ENCODE results near the gene GTF2A1L. TPM values are rescaled to one million over a fixed set of nuclear protein-coding genes. Genes with fewer than 3 reads are reported as not detected.

GTF2A1L gene
- total and polyA plus RNA-seq, 2 donors (not counting 3 experiments of a cell fraction or from before 2014, with no cell fraction given), result 0.46 TPM; not detected in 1

DNA sequence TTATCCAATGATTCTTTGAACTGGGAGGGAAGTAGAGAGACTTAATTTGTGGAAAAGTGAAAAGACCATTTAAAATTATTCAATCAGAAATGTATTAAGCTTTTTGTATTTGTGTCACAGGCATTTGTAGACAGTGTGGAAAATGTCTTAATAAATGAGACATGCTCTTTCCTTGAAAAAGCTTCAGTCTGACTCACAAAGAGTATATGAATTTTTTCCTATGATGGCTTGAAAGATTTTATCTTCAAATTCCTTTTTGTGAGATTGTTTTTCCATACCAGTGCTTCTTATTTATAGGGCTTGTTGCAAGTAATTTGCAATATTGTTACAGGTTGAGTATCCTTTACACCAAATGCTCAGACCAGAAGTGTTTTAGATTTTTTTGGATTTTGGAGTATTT is 48.2 kb upstream of the GTF2A1L start:
- Histone ChIP-seq H3K79me2 (ENCODE audit: control insufficient read depth, insufficient read depth, low read length) (no peaks in the 10 kb centered on the region), H3K4me3 (replicated peaks in 1 of 3; ENCODE audit: insufficient read depth in 1 of 3, low read depth in 1 of 3, low read length in 3 of 3) (no peak overlapping the region), H3K27me3 (ENCODE audit: control insufficient read depth in 2 of 2, insufficient read depth in 2 of 2, low read length in 2 of 2) (no peaks in the 10 kb centered on the region), H3K9ac (replicated peaks; ENCODE audit: extremely low read depth, insufficient read depth, low read length) (no peak overlapping the region), H3K36me3 (ENCODE audit: control insufficient read depth in 2 of 2, extremely low read depth in 1 of 2, insufficient read depth in 2 of 2, low read length in 2 of 2) (no peaks in the 10 kb centered on the region), H3K27ac (ENCODE audit: insufficient read depth, low read depth, low read length) (no peak overlapping the region), H4K20me1 (replicated peaks; ENCODE audit: control insufficient read depth, extremely low read depth, insufficient read depth, low read length) (no peaks in the 10 kb centered on the region), H2AFZ (ENCODE audit: low read depth, low read length) (no peak overlapping the region), H3K4me2 (ENCODE audit: insufficient read depth, low read length) (no peak overlapping the region), H3K4me1 (ENCODE audit: control insufficient read depth, extremely low read depth, insufficient read depth, low read length) (no peaks in the 10 kb centered on the region), H3K9me3 (replicated peaks; ENCODE audit: control insufficient read depth, insufficient read depth, low read length) (no peaks in the 10 kb centered on the region), H3K9me1 (replicated peaks; ENCODE audit: control insufficient read depth, extremely low read depth, insufficient read depth, low read length) (no peaks in the 10 kb centered on the region)
- DNase-seq (ENCODE audit: low read depth, low spot score), result peak; percentile 18
- FAIRE-seq, result peak; percentile 44
- intact Hi-C loops (cut with micrococcal nuclease) (no loop called here), dilution Hi-C loops (cut with MboI; ENCODE audit: extremely low pct_ligation_motif_present, low sequenced_read_pairs) (no loop called here)
- ChIA-PET POLR2A (no interaction called here), CTCF (no interaction called here)
- BruUV-seq (replicated peaks), result no TSS peak
- no peak for TF ChIP-seq MYC (IDR thresholded peaks at IDR 0.05; ENCODE audit: low read depth, low read length)
- TF ChIP-seq MAX (IDR thresholded peaks at IDR 0.05; ENCODE audit: insufficient read depth, insufficient read length), result no peak
- TF ChIP-seq JUN (IDR thresholded peaks at IDR 0.05; ENCODE audit: borderline replicate concordance, insufficient read depth, insufficient read length, low read depth), result no peak
- no peak for TF ChIP-seq POLR2A (IDR thresholded peaks at IDR 0.05; ENCODE audit: low read depth, low read length)
- no peak for TF ChIP-seq POLR2AphosphoS5 (IDR thresholded peaks at IDR 0.05; ENCODE audit: insufficient read depth, low read depth, low read length)
- no peak for TF ChIP-seq FOS (IDR thresholded peaks at IDR 0.05; ENCODE audit: borderline replicate concordance, insufficient read depth, low read length)
- no peak for TF ChIP-seq EZH2 (IDR thresholded peaks at IDR 0.05; ENCODE audit: borderline replicate concordance, low read depth, low read length, severe bottlenecking)
- TF ChIP-seq, protein P1, sequence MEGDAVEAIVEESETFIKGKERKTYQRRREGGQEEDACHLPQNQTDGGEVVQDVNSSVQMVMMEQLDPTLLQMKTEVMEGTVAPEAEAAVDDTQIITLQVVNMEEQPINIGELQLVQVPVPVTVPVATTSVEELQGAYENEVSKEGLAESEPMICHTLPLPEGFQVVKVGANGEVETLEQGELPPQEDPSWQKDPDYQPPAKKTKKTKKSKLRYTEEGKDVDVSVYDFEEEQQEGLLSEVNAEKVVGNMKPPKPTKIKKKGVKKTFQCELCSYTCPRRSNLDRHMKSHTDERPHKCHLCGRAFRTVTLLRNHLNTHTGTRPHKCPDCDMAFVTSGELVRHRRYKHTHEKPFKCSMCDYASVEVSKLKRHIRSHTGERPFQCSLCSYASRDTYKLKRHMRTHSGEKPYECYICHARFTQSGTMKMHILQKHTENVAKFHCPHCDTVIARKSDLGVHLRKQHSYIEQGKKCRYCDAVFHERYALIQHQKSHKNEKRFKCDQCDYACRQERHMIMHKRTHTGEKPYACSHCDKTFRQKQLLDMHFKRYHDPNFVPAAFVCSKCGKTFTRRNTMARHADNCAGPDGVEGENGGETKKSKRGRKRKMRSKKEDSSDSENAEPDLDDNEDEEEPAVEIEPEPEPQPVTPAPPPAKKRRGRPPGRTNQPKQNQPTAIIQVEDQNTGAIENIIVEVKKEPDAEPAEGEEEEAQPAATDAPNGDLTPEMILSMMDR (IDR thresholded peaks at IDR 0.05; ENCODE audit: extremely low read depth in 1 of 2, insufficient read depth in 1 of 2, low read depth in 1 of 2, low read length in 2 of 2), result no peak
- no peak for TF ChIP-seq GATA2 (IDR thresholded peaks at IDR 0.05; ENCODE audit: insufficient read depth, insufficient read length, low read depth, low read length)
